Measurements from ENCODE around the gene NCKAP5. TPM values are rescaled to one million over a fixed set of nuclear protein-coding genes. Genes with fewer than 3 reads are reported as not detected.

Gene NCKAP5
- total RNA-seq, 1 experiment from 2014 or later = not detected

GRCh38 chr2:133140620-133141019, 427.6 kb downstream of the NCKAP5 start:
- intact Hi-C loops (cut with micrococcal nuclease) = no loop called here
- DNase-seq (ENCODE audit: unreplicated experiment) = no peak
- no peak for TF ChIP-seq CTCF (IDR thresholded peaks at IDR 0.05; ENCODE audit: unreplicated experiment)
- no peak overlapping the region for H3K4me3 Mint-ChIP-seq (ENCODE audit: unreplicated experiment)
- H3K9me3 Mint-ChIP-seq (ENCODE audit: unreplicated experiment) = peaks cover 18% of the 10 kb centered on the region
- no TSS peak for BruUV-seq (replicated peaks)
- ChIA-PET CTCF (no interaction called here), POLR2A (no interaction called here)
- H3K36me3 Mint-ChIP-seq (ENCODE audit: insufficient read depth, unreplicated experiment) = no peaks in the 10 kb centered on the region
- no peaks in the 10 kb centered on the region for H3K4me1 Mint-ChIP-seq (ENCODE audit: insufficient read depth, unreplicated experiment)
- no peak overlapping the region for H3K27ac Mint-ChIP-seq (ENCODE audit: low read depth, unreplicated experiment)
- H3K27me3 Mint-ChIP-seq (ENCODE audit: insufficient read depth, unreplicated experiment) = no peaks in the 10 kb centered on the region

- DNase-seq (ENCODE audit: unreplicated experiment) = no peak
- POLR2A ChIA-PET = no interaction called here
- CTCF ChIA-PET = interaction anchor here (0.6 kb wide), 1 partner anchor 1417 kb away, joined by 3 read pairs; no protein-coding TSS in a partner anchor
- intact Hi-C loops (cut with micrococcal nuclease) = no loop called here
- BruUV-seq (replicated peaks) = no TSS peak
- Mint-ChIP-seq H3K9me3 (ENCODE audit: unreplicated experiment) (peaks cover 22% of the 10 kb centered on the region), H3K4me1 (ENCODE audit: insufficient read depth, unreplicated experiment) (no peaks in the 10 kb centered on the region), H3K36me3 (ENCODE audit: insufficient read depth, unreplicated experiment) (no peaks in the 10 kb centered on the region), H3K27ac (ENCODE audit: low read depth, unreplicated experiment) (no peak overlapping the region), H3K4me3 (ENCODE audit: unreplicated experiment) (no peak overlapping the region), H3K27me3 (ENCODE audit: insufficient read depth, unreplicated experiment) (no peaks in the 10 kb centered on the region)
- TF ChIP-seq CTCF (IDR thresholded peaks at IDR 0.05; ENCODE audit: unreplicated experiment) = no peak
These were observed 428.3 kb downstream of the NCKAP5 start for GRCh38 chr2:133139847-133140533.

GRCh38 chr2:133138693-133139092, 429.6 kb downstream of the NCKAP5 start:
- no TSS peak for BruUV-seq (replicated peaks)
- no peaks in the 10 kb centered on the region for H3K27me3 Mint-ChIP-seq (ENCODE audit: insufficient read depth, unreplicated experiment)
- H3K27ac Mint-ChIP-seq (ENCODE audit: low read depth, unreplicated experiment) = no peak overlapping the region
- H3K4me1 Mint-ChIP-seq (ENCODE audit: insufficient read depth, unreplicated experiment) = no peaks in the 10 kb centered on the region
- intact Hi-C loops (cut with micrococcal nuclease) = no loop called here
- ChIA-PET CTCF (no interaction called here), POLR2A (no interaction called here)
- TF ChIP-seq CTCF (IDR thresholded peaks at IDR 0.05; ENCODE audit: unreplicated experiment) = no peak
- H3K9me3 Mint-ChIP-seq (ENCODE audit: unreplicated experiment) = peaks cover 24% of the 10 kb centered on the region
- no peak overlapping the region for H3K4me3 Mint-ChIP-seq (ENCODE audit: unreplicated experiment)
- H3K36me3 Mint-ChIP-seq (ENCODE audit: insufficient read depth, unreplicated experiment) = no peaks in the 10 kb centered on the region
- DNase-seq (ENCODE audit: unreplicated experiment) = no peak

DNA sequence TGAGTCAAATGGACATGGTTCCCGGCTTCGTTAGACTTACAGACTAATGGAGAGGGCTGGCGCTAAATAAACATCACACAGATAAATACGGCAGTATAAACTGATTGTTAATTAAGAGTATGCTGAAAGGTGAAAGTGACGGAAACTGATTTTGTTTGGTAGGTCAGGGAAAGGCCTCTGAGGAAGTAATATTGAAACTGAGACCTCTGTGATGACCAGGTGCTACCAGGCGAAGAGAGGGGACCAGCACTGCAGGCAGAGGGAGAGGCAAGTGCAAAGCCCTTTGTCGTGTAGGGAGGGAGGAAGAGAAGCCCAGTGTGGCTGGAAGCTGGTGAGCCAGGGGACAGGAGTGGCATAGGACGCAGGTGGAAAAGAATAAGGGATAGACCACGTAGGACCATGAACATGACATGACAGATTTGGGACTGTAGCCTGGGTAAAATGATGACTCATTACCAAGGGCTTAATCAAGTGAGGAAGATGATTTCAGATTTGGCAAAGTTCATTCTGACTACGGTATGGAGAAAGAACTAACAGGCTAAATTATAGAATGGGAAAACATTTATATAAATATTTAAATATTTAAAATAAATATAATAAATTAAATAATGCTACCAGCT, 433.1 kb downstream of the NCKAP5 start:
- no peaks in the 10 kb centered on the region for H3K27me3 Mint-ChIP-seq (ENCODE audit: insufficient read depth, unreplicated experiment)
- intact Hi-C loops (cut with micrococcal nuclease) = no loop called here
- no peak for DNase-seq (ENCODE audit: unreplicated experiment)
- no peak overlapping the region for H3K4me3 Mint-ChIP-seq (ENCODE audit: unreplicated experiment)
- ChIA-PET CTCF (interaction anchor here (0.6 kb wide), 1 partner anchor 1100 kb away, joined by 3 read pairs; no protein-coding TSS in a partner anchor), POLR2A (interaction anchor here (0.6 kb wide), 1 partner anchor 85 kb away, joined by 4 read pairs; no protein-coding TSS in a partner anchor)
- H3K27ac Mint-ChIP-seq (ENCODE audit: low read depth, unreplicated experiment) = no peak overlapping the region
- H3K36me3 Mint-ChIP-seq (ENCODE audit: insufficient read depth, unreplicated experiment) = no peaks in the 10 kb centered on the region
- BruUV-seq (replicated peaks) = no TSS peak
- no peaks in the 10 kb centered on the region for H3K4me1 Mint-ChIP-seq (ENCODE audit: insufficient read depth, unreplicated experiment)
- TF ChIP-seq CTCF (IDR thresholded peaks at IDR 0.05; ENCODE audit: unreplicated experiment) = no peak
- H3K9me3 Mint-ChIP-seq (ENCODE audit: unreplicated experiment) = peaks cover 34% of the 10 kb centered on the region

Data from MCF 10A (cell line).